ENCODE results near the gene OR6C1.

Gene OR6C1

DNA sequence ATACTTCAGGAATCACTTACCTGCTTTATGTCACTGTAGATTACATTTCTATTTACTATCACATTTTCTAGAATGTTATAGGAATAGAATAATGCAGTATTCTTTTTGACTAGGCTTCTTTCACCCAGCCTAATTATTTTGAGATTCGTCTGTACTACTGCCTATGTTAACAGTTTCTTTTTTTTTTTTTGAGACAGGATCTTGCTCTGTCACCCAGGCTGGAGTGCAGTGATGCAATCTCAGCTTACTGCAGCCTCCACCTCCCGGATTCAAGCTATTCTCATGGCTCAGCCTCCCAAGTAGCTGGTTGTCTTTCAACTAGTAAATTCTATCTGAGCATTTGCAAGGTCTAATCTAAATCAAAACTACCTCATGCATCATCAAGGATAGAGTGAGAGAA is 24.1 kb upstream of the OR6C1 start (continued):
- TF ChIP-seq ZNF600 (tag by site-specific recombination; IDR thresholded peaks at IDR 0.05) (no peak), ZNF202 (tag by site-specific recombination; IDR thresholded peaks at IDR 0.05; ENCODE audit: borderline replicate concordance) (no peak)

DNA sequence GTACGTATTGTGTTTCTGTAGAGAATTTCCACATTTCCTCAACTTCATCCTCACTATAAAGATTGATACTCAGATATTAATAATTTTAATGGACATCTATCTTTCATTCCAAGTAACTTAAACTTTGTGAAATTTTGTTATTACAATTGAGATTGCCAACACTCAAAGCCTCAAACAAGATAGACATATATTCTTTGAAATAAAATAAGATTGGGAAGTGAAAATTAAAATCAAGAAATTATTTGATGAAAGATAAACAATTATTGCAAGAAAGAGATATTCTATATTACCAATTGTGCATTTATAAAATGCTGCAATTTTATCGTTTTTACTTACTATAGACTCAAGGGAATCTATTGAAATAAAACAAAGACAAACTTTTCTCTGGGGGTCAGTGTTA is 17.7 kb upstream of the OR6C1 start, which contains the start of gene OR6C6:
TSS of gene OR6C6 (minus strand) at position 101 of the 400 bp plus-strand sequence. CDS start 1,337 bp downstream, outside the sequence.
- Histone ChIP-seq H3K9me3 (ENCODE audit: control insufficient read depth, insufficient read depth, low read depth, low read length) (no peaks in the 10 kb centered on the region), H3K4me1 (ENCODE audit: control insufficient read depth, insufficient read depth, low read length) (no peaks in the 10 kb centered on the region), H3K36me3 (ENCODE audit: control insufficient read depth in 2 of 2, insufficient read depth in 1 of 2, low read length in 2 of 2) (no peaks in the 10 kb centered on the region), H3K27ac (ENCODE audit: extremely low read depth, low read depth, low read length) (no peak within 1 kb of the TSS), H3K4me3 (ENCODE audit: low read depth, low read length) (no peak within 1 kb of the TSS)
- TF ChIP-seq ZNF596 (tag by site-specific recombination; IDR thresholded peaks at IDR 0.05), result no peak
- no peak for TF ChIP-seq ZNF350 (tag by site-specific recombination; IDR thresholded peaks at IDR 0.05)
- TF ChIP-seq, protein P1, sequence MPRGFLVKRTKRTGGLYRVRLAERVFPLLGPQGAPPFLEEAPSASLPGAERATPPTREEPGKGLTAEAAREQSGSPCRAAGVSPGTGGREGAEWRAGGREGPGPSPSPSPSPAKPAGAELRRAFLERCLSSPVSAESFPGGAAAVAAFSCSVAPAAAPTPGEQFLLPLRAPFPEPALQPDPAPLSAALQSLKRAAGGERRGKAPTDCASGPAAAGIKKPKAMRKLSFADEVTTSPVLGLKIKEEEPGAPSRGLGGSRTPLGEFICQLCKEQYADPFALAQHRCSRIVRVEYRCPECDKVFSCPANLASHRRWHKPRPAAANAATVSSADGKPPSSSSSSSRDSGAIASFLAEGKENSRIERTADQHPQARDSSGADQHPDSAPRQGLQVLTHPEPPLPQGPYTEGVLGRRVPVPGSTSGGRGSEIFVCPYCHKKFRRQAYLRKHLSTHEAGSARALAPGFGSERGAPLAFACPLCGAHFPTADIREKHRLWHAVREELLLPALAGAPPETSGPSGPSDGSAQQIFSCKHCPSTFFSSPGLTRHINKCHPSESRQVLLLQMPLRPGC (tag by site-specific recombination; IDR thresholded peaks at IDR 0.05), result no peak
- no peak for TF ChIP-seq ZNF585B (tag by site-specific recombination; IDR thresholded peaks at IDR 0.05)
- no peak for TF ChIP-seq ZFHX2 (tag by site-specific recombination; conservative IDR thresholded peaks at IDR 0.05)
- no peak for TF ChIP-seq ZNF23 (tag by site-specific recombination; IDR thresholded peaks at IDR 0.05; ENCODE audit: borderline replicate concordance)
- TF ChIP-seq ZNF623 (tag by site-specific recombination; IDR thresholded peaks at IDR 0.05), result no peak
- no peak for TF ChIP-seq ZNF768 (tag by site-specific recombination; IDR thresholded peaks at IDR 0.05)
- no peak for TF ChIP-seq SP7 (tag by site-specific recombination; IDR thresholded peaks at IDR 0.05)
- ChIA-PET CTCF (interaction anchor here (0.7 kb wide), 1 partner anchor 442 kb away, joined by 3 read pairs; the partner anchor contains the start of gene MUCL1), POLR2A (no interaction called here)

DNA sequence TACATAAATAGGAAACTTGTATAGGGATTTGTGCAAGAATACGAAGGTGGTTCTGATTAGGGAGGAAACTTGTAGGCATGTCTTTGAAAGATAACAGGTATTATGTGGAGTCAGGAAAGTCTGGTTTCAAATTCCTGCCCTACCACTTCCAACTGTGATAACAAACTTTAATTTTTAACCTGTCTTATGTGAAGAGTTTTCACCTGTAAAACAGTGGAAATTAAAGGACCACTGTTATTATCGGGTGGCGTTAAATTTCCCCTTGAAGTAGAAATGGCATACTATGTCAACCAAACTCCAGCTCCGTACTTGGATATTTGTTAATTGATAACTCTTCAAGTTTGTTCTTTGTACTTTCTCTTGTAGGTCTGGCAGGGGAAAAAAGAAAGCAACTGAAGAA is 6.1 kb downstream of the OR6C1 start:
- ChIA-PET CTCF (no interaction called here), POLR2A (no interaction called here)
- no peak for TF ChIP-seq ZBTB17 (tag by site-specific recombination; IDR thresholded peaks at IDR 0.05)
- TF ChIP-seq, protein P2, sequence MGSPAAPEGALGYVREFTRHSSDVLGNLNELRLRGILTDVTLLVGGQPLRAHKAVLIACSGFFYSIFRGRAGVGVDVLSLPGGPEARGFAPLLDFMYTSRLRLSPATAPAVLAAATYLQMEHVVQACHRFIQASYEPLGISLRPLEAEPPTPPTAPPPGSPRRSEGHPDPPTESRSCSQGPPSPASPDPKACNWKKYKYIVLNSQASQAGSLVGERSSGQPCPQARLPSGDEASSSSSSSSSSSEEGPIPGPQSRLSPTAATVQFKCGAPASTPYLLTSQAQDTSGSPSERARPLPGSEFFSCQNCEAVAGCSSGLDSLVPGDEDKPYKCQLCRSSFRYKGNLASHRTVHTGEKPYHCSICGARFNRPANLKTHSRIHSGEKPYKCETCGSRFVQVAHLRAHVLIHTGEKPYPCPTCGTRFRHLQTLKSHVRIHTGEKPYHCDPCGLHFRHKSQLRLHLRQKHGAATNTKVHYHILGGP (tag by site-specific recombination; IDR thresholded peaks at IDR 0.05), result no peak
- no peak for TF ChIP-seq ZNF248 (tag by site-specific recombination; IDR thresholded peaks at IDR 0.05)
- TF ChIP-seq, protein P3, sequence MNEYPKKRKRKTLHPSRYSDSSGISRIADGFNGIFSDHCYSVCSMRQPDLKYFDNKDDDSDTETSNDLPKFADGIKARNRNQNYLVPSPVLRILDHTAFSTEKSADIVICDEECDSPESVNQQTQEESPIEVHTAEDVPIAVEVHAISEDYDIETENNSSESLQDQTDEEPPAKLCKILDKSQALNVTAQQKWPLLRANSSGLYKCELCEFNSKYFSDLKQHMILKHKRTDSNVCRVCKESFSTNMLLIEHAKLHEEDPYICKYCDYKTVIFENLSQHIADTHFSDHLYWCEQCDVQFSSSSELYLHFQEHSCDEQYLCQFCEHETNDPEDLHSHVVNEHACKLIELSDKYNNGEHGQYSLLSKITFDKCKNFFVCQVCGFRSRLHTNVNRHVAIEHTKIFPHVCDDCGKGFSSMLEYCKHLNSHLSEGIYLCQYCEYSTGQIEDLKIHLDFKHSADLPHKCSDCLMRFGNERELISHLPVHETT (tag by site-specific recombination; IDR thresholded peaks at IDR 0.05), result no peak
- no peak for TF ChIP-seq ZNF311 (tag by site-specific recombination; IDR thresholded peaks at IDR 0.05; ENCODE audit: borderline replicate concordance)
- no peak for TF ChIP-seq ZNF48 (tag by site-specific recombination; IDR thresholded peaks at IDR 0.05)
- TF ChIP-seq ZBTB21 (tag by site-specific recombination; IDR thresholded peaks at IDR 0.05), result no peak
- no peak for TF ChIP-seq TCF7L2 (IDR thresholded peaks at IDR 0.05; ENCODE audit: borderline replicate concordance, low read depth, low read length)
- TF ChIP-seq ZNF560 (tag by site-specific recombination; IDR thresholded peaks at IDR 0.05; ENCODE audit: borderline replicate concordance), result no peak
- TF ChIP-seq ZNF510 (tag by site-specific recombination; IDR thresholded peaks at IDR 0.05; ENCODE audit: insufficient replicate concordance), result no peak
- TF ChIP-seq, protein P4, sequence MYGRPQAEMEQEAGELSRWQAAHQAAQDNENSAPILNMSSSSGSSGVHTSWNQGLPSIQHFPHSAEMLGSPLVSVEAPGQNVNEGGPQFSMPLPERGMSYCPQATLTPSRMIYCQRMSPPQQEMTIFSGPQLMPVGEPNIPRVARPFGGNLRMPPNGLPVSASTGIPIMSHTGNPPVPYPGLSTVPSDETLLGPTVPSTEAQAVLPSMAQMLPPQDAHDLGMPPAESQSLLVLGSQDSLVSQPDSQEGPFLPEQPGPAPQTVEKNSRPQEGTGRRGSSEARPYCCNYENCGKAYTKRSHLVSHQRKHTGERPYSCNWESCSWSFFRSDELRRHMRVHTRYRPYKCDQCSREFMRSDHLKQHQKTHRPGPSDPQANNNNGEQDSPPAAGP (tag by site-specific recombination; IDR thresholded peaks at IDR 0.05), result no peak
- no peak for TF ChIP-seq TRIM28 (IDR thresholded peaks at IDR 0.05; ENCODE audit: borderline replicate concordance, low read length)
- no peak for TF ChIP-seq MZF1 (tag by site-specific recombination; IDR thresholded peaks at IDR 0.05; ENCODE audit: borderline replicate concordance)
- TF ChIP-seq, protein P5, sequence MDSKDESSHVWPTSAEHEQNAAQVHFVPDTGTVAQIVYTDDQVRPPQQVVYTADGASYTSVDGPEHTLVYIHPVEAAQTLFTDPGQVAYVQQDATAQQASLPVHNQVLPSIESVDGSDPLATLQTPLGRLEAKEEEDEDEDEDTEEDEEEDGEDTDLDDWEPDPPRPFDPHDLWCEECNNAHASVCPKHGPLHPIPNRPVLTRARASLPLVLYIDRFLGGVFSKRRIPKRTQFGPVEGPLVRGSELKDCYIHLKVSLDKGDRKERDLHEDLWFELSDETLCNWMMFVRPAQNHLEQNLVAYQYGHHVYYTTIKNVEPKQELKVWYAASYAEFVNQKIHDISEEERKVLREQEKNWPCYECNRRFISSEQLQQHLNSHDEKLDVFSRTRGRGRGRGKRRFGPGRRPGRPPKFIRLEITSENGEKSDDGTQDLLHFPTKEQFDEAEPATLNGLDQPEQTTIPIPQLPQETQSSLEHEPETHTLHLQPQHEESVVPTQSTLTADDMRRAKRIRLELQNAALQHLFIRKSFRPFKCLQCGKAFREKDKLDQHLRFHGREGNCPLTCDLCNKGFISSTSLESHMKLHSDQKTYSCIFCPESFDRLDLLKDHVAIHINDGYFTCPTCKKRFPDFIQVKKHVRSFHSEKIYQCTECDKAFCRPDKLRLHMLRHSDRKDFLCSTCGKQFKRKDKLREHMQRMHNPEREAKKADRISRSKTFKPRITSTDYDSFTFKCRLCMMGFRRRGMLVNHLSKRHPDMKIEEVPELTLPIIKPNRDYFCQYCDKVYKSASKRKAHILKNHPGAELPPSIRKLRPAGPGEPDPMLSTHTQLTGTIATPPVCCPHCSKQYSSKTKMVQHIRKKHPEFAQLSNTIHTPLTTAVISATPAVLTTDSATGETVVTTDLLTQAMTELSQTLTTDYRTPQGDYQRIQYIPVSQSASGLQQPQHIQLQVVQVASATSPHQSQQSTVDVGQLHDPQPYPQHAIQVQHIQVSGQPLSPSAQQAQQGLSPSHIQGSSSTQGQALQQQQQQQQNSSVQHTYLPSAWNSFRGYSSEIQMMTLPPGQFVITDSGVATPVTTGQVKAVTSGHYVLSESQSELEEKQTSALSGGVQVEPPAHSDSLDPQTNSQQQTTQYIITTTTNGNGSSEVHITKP (tag by site-specific recombination; IDR thresholded peaks at IDR 0.05), result no peak
- TF ChIP-seq ZNF549 (tag by site-specific recombination; IDR thresholded peaks at IDR 0.05), result no peak

More for the DNA sequence above, 6.1 kb downstream of the OR6C1 start:
- H3K4me1 ChIP-seq (ENCODE audit: control insufficient read depth, insufficient read depth, low read length), result no peaks in the 10 kb centered on the region
- no peaks in the 10 kb centered on the region for H3K9me3 ChIP-seq (ENCODE audit: control insufficient read depth, insufficient read depth, low read depth, low read length)
- H3K36me3 ChIP-seq (ENCODE audit: control insufficient read depth in 2 of 2, insufficient read depth in 1 of 2, low read length in 2 of 2), result no peaks in the 10 kb centered on the region
- no peak overlapping the region for H3K27ac ChIP-seq (ENCODE audit: extremely low read depth, low read depth, low read length)
- H3K4me3 ChIP-seq (ENCODE audit: low read depth, low read length), result no peak overlapping the region
